Tibial nerve (tissue), 4 donors: Measurements from ENCODE around the gene MEGF6.

ENCODE experiments used
- EP300 ChIP-seq, 2 donors: sonication (generic); formaldehyde crosslinking; IDR thresholded peaks; one replicate each; pipeline ENCODE4 v1.6.1; 2017; ENCODE audit warnings: antibody characterized with exemption in 2 of 2, mild to moderate bottlenecking in 1 of 2
- POLR2A ChIP-seq, 2 donors: fragments of 450-650 bp; IDR thresholded peaks; one replicate each; pipeline ENCODE4 v1.6.1; 2017; ENCODE audit warnings: antibody characterized with exemption in 2 of 2, mild to moderate bottlenecking in 2 of 2, moderate library complexity in 2 of 2
- TF ChIP-seq, protein P1 (sequence below), 5 experiments: fragments of 200-600 bp in 3 of 5; fragments of 450-650 bp in 2 of 5; sonication (generic) in 3 of 5; IDR thresholded peaks; one replicate each; pipeline ENCODE4 v1.5.1; 2016 to 2019; ENCODE audit warnings: antibody characterized with exemption in 5 of 5, mild to moderate bottlenecking in 3 of 5, moderate library complexity in 2 of 5

DNA sequence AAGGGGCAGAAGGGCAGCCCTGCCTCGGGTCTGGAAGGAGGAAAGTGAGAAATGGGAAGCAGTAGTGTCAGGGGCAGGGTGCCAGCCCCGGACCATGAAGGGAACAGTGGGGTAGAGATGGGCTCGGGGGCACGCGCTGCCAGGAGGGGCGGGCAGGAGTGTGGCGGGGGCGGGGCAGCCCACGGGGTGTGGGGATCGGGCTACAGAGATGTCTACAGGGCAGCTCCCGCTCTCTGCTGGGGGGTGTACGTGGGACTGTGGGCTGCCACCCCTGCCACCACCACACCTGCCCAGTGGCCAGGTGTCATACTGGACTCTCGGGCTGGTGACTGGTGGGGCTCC, 149.4 kb downstream of the MEGF6 start:
- TF ChIP-seq EP300 (IDR thresholded peaks at IDR 0.05) = no peak
- TF ChIP-seq POLR2A (IDR thresholded peaks at IDR 0.05) = no peak
- TF ChIP-seq, protein P1, sequence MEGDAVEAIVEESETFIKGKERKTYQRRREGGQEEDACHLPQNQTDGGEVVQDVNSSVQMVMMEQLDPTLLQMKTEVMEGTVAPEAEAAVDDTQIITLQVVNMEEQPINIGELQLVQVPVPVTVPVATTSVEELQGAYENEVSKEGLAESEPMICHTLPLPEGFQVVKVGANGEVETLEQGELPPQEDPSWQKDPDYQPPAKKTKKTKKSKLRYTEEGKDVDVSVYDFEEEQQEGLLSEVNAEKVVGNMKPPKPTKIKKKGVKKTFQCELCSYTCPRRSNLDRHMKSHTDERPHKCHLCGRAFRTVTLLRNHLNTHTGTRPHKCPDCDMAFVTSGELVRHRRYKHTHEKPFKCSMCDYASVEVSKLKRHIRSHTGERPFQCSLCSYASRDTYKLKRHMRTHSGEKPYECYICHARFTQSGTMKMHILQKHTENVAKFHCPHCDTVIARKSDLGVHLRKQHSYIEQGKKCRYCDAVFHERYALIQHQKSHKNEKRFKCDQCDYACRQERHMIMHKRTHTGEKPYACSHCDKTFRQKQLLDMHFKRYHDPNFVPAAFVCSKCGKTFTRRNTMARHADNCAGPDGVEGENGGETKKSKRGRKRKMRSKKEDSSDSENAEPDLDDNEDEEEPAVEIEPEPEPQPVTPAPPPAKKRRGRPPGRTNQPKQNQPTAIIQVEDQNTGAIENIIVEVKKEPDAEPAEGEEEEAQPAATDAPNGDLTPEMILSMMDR (IDR thresholded peaks at IDR 0.05) = no peak
